Body of pancreas (tissue), 4 donors: ENCODE data around the gene CCR7. TPM values are rescaled to one million over a fixed set of nuclear protein-coding genes. Genes with fewer than 3 reads are reported as not detected.

Source experiments
- ATAC-seq: fragments of 150-250 bp; one replicate; pipeline ENCODE4 v1.9.1; 2016
- DNase-seq, 4 donors: peaks; one replicate each; pipeline ENCODE4 v3.0.0-alpha.2; 2019
- H3K27ac ChIP-seq, 4 donors: fragments of 200-600 bp; sonication (generic); 1 replicate in 3 of 4; 2 replicates in 1 of 4; pipeline versions ENCODE4 v1.5.1 to v1.6.1; 2016 to 2019; ENCODE audit warnings: mild to moderate bottlenecking in 1 of 4, mixed read lengths in 1 of 4, moderate library complexity in 1 of 4
- H3K27me3 ChIP-seq, 2 donors: fragments of 200-600 bp; sonication (generic); one replicate each; pipeline ENCODE4 v1.6.0; 2016; ENCODE audit warnings: mild to moderate bottlenecking in 1 of 2
- H3K36me3 ChIP-seq, 2 donors: fragments of 200-600 bp; sonication (generic); replicated peaks in 1 of 2; 2 replicates each; pipeline ENCODE4 v1.5.1; 2016; ENCODE audit warnings: low read depth in 2 of 2; ENCODE audit not compliant: insufficient read depth in 1 of 2
- H3K4me1 ChIP-seq: fragments of 200-600 bp; sonication (generic); one replicate; pipeline ENCODE4 v1.6.0; 2016
- H3K4me3 ChIP-seq, 2 donors: fragments of 200-600 bp; sonication (generic); 1 replicate in 1 of 2; 2 replicates in 1 of 2; pipeline ENCODE4 v1.5.1; 2016 to 2019
- H3K9me3 ChIP-seq, 3 donors: fragments of 200-600 bp; sonication (generic); 1 replicate in 2 of 3; 2 replicates in 1 of 3; pipeline ENCODE4 v1.5.1; 2016
- POLR2A ChIP-seq, 3 donors: fragments of 450-650 bp; IDR thresholded peaks; one replicate each; pipeline ENCODE4 v1.6.1; 2016; ENCODE audit warnings: antibody characterized with exemption in 3 of 3, mild to moderate bottlenecking in 2 of 3
- WGBS, 2 donors: methylation state at CpG; one replicate each; pipeline ENCODE4 v1.1.5; 2017; 5-methylcytosine and 5-hydroxymethylcytosine counted together
- intact Hi-C: fragments of 100-400 bp; cut with DNase I; formaldehyde crosslinking; loops from one replicate; pipeline ENCODE4 v1.15.1; 2023
- total RNA-seq, 2 donors: library from RNA; depleted of rRNA; stranded (reverse); fragments of >200 nt; gene quantifications; one replicate each; pipeline ENCODE4 v1.1.0, GENCODE V29; 2016
- TF ChIP-seq, protein P1 (sequence below), 7 experiments: fragments of 450-650 bp in 4 of 7; fragments of 200-600 bp in 3 of 7; sonication (generic) in 3 of 7; IDR thresholded peaks; one replicate each; pipeline ENCODE4 v1.5.1; 2016 to 2019; ENCODE audit warnings: antibody characterized with exemption in 7 of 7

The CCR7 gene
- total RNA-seq, 2 donors from 2014 or later, result 0.26 TPM; not detected in 1

DNA sequence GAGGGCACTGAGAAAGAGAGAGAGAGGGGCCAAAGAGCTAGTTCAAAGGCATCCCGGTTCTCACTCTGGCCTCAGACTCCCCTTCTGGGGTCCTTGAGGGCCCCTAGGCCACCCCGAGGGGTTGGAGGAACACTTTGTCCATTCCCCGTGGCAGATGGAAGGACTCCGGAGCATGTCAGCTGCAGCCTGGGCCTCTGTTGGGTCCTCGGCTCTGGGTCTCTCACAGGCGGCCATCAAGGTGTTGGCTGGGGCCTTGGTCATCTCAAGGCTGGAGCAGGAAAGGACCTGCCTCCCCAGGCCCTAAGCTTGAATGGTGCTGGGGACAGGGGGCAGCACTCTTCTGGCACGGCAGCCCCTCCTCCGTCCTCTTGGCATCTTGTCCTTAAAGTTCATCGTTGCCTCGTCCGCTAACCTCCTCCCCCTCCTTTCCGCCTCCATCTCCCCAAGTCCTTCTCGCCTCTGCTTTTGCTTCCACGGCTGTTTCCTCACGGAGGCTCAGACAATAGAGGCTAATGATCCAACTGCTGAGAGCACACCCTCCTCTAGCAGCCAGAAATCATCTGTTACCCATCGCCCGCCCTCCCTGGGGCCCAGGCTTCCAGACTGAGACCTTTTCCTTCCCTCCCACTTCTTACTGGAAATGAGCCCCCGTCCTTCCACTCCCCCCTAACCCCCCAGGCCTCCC lies 23.3 kb downstream of the CCR7 start:
- Histone ChIP-seq H3K36me3 (no peaks in the 10 kb centered on the region), H3K27ac (peak overlapping the region; percentile 48 to 88 (median 75)), H3K4me3 (no peak overlapping the region), H3K9me3 (no peaks in the 10 kb centered on the region), H3K27me3 (no peaks in the 10 kb centered on the region), H3K4me1 (peaks cover 42% of the 10 kb centered on the region)
- peak in 1 of 3 donors; percentile 4 for TF ChIP-seq POLR2A (IDR thresholded peaks at IDR 0.05)
- TF ChIP-seq, protein P1, sequence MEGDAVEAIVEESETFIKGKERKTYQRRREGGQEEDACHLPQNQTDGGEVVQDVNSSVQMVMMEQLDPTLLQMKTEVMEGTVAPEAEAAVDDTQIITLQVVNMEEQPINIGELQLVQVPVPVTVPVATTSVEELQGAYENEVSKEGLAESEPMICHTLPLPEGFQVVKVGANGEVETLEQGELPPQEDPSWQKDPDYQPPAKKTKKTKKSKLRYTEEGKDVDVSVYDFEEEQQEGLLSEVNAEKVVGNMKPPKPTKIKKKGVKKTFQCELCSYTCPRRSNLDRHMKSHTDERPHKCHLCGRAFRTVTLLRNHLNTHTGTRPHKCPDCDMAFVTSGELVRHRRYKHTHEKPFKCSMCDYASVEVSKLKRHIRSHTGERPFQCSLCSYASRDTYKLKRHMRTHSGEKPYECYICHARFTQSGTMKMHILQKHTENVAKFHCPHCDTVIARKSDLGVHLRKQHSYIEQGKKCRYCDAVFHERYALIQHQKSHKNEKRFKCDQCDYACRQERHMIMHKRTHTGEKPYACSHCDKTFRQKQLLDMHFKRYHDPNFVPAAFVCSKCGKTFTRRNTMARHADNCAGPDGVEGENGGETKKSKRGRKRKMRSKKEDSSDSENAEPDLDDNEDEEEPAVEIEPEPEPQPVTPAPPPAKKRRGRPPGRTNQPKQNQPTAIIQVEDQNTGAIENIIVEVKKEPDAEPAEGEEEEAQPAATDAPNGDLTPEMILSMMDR (IDR thresholded peaks at IDR 0.05), result no peak
- ATAC-seq (peak; percentile 43), DNase-seq (peak in 1 of 4 donors; percentile 40)
- 72 to 78% methylated on average over 15 to 18 of the region's 18 CpGs for WGBS, 2 donors
- intact Hi-C loops, result no loop called here

DNA sequence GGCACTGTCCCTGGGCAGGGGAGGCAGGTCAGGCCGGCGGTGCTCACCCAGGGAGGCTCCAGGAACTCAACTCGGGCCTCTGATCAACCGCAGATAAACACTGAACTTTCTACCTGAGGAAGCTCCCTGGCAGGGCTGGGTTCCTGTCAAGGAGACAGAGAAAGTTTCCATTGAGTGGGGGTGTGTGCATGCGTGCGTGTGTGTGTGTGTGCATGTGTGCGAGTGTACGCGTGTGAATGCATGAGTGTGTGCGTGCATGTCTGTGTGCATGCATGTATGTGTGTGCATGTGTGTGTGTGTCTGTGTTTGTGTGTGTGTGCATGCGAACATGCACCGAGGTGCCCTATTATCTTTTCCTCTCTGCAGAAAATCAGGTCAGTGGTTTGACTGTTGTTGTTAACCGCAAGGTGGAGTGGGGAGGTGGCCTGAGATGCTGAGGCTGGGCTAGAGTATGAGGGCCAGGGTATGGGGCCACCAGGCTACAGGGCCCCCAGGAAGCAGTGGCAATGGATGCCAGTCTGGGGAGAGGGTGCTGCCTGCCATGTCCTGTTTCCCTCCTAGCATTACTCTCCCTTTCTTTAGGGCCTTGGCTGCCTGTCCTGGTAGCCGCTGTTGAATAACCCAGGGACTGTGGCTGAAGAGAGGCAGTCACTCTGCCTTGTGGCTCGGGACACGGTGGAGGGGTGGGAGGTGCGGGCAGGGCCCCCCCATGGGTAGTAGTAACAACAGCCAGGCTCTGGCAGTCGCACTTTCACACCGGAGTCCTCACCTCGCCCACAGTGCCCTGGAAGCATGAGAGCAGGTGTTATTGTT lies 24.0 kb downstream of the CCR7 start:
- 78 to 86% methylated on average over 17 to 20 of the region's 20 CpGs for WGBS, 2 donors
- no peaks in the 10 kb centered on the region for H3K9me3 ChIP-seq
- intact Hi-C loops, result no loop called here
- DNase-seq (no peak), ATAC-seq (no peak)
- no peaks in the 10 kb centered on the region for H3K27me3 ChIP-seq
- H3K4me1 ChIP-seq, result peaks cover 49% of the 10 kb centered on the region
- H3K27ac ChIP-seq, result peak overlapping the region; percentile 48 to 88 (median 75)
- no peaks in the 10 kb centered on the region for H3K36me3 ChIP-seq
- H3K4me3 ChIP-seq, result no peak overlapping the region
- TF ChIP-seq, protein P1 (IDR thresholded peaks at IDR 0.05), result no peak
- no peak for TF ChIP-seq POLR2A (IDR thresholded peaks at IDR 0.05)

DNA sequence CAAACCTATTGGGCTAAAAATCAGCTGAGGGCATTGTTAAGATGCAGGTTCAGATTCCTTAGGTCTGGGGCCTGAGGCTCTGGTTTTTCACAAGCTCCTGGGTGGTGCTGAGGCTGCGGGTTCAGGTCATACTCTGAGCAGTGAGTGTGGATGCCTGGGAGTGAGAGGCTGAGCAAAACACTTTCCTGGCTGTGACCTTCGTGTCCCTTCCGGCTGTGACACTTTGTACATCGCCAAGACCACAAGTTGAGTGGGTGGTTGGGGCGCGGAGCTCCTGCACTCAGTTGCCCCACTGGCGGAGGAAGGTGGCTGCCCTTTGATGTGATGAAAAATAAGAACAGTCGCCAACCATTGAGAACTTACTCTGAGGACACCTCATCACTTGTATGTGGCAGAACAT lies 24.8 kb downstream of the CCR7 start:
- intact Hi-C loops, result no loop called here
- WGBS, 2 donors, result 80 to 87% methylated on average over 8 of the region's 8 CpGs
- H3K4me3 ChIP-seq, result no peak overlapping the region
- no peaks in the 10 kb centered on the region for H3K27me3 ChIP-seq
- no peaks in the 10 kb centered on the region for H3K36me3 ChIP-seq
- DNase-seq (no peak), ATAC-seq (no peak)
- TF ChIP-seq POLR2A (IDR thresholded peaks at IDR 0.05), result no peak
- TF ChIP-seq, protein P1 (IDR thresholded peaks at IDR 0.05), result no peak
- H3K27ac ChIP-seq, result peak overlapping the region in 3 of 4 donors; percentile 63 to 88 (median 85)
- H3K9me3 ChIP-seq, result no peaks in the 10 kb centered on the region
- peaks cover 51% of the 10 kb centered on the region for H3K4me1 ChIP-seq

DNA sequence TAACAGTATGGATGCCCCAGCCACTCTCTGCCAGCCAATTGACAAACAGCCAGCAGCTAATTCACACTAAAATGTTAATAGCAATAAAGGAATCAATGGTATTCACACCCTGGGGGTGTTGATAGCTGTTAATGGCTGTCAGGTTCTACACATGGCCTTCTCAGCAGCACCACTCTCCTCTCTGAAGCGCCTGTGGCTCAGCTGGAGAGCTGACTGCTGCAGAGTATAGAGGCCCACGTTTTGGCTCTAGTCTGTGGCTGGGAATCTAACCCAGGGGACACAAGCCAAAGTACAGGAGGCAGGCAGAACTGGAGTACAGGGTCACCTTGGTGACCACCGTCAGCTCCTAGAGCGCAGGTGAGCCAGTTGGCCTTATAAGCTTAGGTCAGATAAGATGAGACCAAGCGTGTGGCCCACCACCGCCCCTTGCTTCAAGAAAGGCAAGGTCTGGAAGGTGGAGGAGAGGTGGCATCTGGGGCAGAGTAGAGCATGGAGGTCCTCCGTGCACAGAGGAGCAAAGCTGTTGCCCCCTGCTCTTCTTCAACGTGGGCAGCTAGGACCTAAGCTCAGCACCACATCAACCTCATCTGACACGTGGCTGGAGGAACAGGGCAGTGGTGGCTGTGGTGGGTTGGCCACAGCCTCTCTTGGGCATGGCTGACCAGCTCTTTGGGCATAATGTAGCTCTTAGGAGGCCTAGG lies 25.4 kb downstream of the CCR7 start:
- intact Hi-C loops, result loop anchor here (10.0 kb wide), 1 partner anchor 95 kb away; the partner anchor contains the start of gene IGFBP4
- ATAC-seq (no peak), DNase-seq (no peak)
- Histone ChIP-seq H3K27ac (peak overlapping the region; percentile 55 to 88 (median 74)), H3K4me1 (peaks cover 51% of the 10 kb centered on the region), H3K9me3 (no peaks in the 10 kb centered on the region), H3K27me3 (no peaks in the 10 kb centered on the region), H3K36me3 (no peaks in the 10 kb centered on the region), H3K4me3 (no peak overlapping the region)
- TF ChIP-seq, protein P1 (IDR thresholded peaks at IDR 0.05), result no peak
- no peak for TF ChIP-seq POLR2A (IDR thresholded peaks at IDR 0.05)
- WGBS, 2 donors, result 80 to 84% methylated on average over 8 to 9 of the region's 9 CpGs
